Measurements from ENCODE around the gene LETM1.

Gene LETM1

GRCh38 chr4:1823545-1823932 is 32.4 kb downstream of the LETM1 start:
- DNase-seq = no peak

- DNase-seq = no peak
Observed at GRCh38 chr4:1822568-1823544, 33.1 kb downstream of the LETM1 start.

- no peak for DNase-seq
Observed at GRCh38 chr4:1821679-1822567, 34.0 kb downstream of the LETM1 start.

GRCh38 chr4:1819816-1820215 is 36.1 kb downstream of the LETM1 start:
- no peak for DNase-seq

GRCh38 chr4:1819284-1819683 is 36.7 kb downstream of the LETM1 start:
- no peak for DNase-seq

GRCh38 chr4:1815997-1816860 is 39.7 kb downstream of the LETM1 start:
- no peak for DNase-seq

GRCh38 chr4:1815096-1815996 is 40.6 kb downstream of the LETM1 start:
- no peak for DNase-seq

GRCh38 chr4:1814453-1814852 is 41.5 kb downstream of the LETM1 start:
- no peak for DNase-seq

- DNase-seq = no peak
Observed at GRCh38 chr4:1813915-1814314, 42.0 kb downstream of the LETM1 start.

GRCh38 chr4:1813231-1813630 is 42.7 kb downstream of the LETM1 start:
- no peak for DNase-seq

GRCh38 chr4:1812720-1813119 is 43.2 kb downstream of the LETM1 start:
- no peak for DNase-seq

GRCh38 chr4:1810765-1811164 is 45.2 kb downstream of the LETM1 start:
- DNase-seq = no peak

GRCh38 chr4:1809754-1810502 is 46.0 kb downstream of the LETM1 start:
- DNase-seq = peak; percentile 26

- no peak for DNase-seq
Observed at GRCh38 chr4:1808851-1809753, 46.9 kb downstream of the LETM1 start.

GRCh38 chr4:1808396-1808795 is 47.6 kb downstream of the LETM1 start:
- DNase-seq = no peak

- DNase-seq = no peak
Observed at GRCh38 chr4:1807332-1807777, 48.6 kb downstream of the LETM1 start.

GRCh38 chr4:1806596-1807331 is 49.2 kb downstream of the LETM1 start:
- DNase-seq = no peak

- no peak for DNase-seq
Observed at GRCh38 chr4:1806223-1806564, 49.8 kb downstream of the LETM1 start.

All from activated gamma-delta T cell (primary cell).